ENCODE data around the gene ZNF549. TPM values are rescaled to one million over a fixed set of nuclear protein-coding genes. Genes with fewer than 3 reads are reported as not detected.
"Not testable (repeated sequence)": the region's sequence is repeated elsewhere in the genome, so short reads cannot be mapped to it uniquely, and the experiment has no call there.

ZNF549 gene
- 10 to 100 TPM; 10.5 to 15.7 (median 14.1) TPM for polyA plus RNA-seq (ENCODE audit: insufficient read length in 4 of 4)

DNA sequence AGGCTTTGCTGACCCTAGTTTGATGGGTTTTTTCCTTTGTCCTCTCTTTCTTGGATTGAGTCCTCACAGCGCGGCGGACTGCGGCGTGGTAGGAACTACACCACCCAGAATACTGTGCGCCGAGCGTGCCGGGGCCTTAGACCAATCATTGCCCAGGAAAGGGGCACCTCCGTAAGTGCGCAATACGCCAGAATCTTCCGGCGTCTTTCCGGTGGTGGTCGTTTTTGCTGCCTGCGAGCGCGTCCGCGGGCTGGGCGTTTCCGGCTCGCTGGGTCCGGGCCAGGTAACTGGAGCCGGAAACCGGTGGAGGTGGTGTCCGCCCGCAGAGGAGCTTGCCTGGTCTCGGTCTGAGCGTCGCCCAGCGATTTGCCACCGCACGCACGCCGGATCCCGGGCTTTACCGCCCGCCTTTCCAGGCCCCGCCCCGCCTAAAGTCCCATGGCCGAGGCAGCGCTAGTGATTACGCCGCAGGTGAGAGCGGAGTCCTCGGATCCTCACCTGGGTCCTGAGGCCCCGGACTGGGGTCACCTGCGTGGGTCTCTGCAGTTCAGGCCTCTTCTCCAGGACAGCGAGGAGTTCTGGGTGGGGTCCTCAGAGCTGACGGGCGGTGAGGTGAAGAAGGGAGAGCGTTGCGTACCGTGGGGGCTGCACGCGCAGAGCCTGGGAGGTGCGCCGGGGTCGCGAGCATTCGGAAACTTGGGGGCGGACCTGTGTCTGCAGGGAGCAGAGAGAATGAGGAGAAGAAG lies at the start of gene ZNF549:
Gene ZNF549 (plus strand): TSS at position 221 of the 746 bp plus-strand sequence. CDS start 218 bp downstream, at position 439.
- peak; percentile 75 to 88 (median 80) for DNase-seq (ENCODE audit: low read depth in 4 of 4, low spot score in 3 of 4)

DNA sequence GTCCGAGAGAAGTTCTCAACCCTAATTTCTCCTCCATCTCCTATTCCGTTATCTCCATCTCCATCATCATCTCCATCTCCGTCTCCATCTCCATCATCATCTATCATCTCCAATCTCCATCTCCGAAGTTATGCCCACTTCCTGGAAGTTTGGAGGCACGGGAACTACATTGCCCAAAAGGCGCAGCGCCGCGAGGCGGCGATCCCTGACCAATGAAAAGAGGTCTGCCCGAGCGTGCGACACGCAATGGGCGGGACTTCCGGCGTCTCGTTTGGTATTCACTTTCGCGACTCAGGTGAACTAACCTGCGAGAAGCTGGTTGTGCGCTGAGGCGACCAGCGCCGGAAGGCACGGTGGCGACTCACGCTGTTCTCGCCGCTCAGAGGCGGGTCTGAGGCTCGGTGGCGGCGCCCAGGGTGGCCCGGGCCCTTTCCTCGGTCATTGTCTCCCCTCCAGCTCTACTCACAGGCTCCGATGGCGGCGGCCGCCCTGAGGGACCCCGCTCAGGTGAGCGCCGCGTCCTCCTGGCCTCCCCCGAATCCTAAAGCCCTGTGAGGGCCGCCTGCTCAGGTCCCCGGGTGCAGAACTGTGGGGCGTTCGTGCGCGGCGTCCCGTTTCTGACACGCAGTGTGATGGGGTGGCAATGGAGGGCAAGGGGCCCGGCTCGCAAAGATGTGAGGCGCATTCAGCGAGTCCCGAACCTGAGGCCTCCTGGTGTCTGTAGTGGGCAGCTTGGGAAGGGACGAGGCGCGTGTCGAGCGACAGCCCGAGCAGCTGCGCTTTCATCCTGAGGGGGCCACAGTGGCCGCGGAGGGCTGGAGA lies 39.5 kb upstream of the ZNF549 start, which contains the start of gene ZNF419:
Gene ZNF419 (plus strand): TSS at position 274 of the 822 bp plus-strand sequence. CDS start 201 bp downstream, at position 475.
- peak; percentile 81 to 88 (median 85) for DNase-seq (ENCODE audit: low read depth in 4 of 4, low spot score in 3 of 4)

DNA sequence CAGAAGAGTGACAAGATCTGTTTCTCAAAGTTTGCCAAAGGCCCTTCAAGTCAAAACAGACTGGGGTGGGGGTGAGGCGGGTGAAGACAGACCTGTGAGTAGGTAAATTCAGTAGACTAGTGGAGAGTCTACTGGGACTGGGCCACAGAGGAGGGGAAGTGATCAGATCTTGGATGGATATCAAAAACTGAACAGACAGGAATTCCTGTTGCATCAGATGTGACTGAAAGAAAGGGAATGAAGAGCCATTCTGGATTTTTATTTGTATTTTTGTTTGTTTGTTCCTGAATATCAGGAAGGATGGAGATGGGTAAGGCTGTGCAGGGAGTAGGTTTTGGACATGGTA lies 38.9 kb upstream of the ZNF549 start:
- DNase-seq (ENCODE audit: low read depth in 4 of 4, low spot score in 3 of 4): not testable (repeated sequence)

GRCh38 chr19:57499332-57499679 lies 27.9 kb upstream of the ZNF549 start:
- DNase-seq (ENCODE audit: low read depth in 4 of 4, low spot score in 3 of 4): not testable (repeated sequence)

DNA sequence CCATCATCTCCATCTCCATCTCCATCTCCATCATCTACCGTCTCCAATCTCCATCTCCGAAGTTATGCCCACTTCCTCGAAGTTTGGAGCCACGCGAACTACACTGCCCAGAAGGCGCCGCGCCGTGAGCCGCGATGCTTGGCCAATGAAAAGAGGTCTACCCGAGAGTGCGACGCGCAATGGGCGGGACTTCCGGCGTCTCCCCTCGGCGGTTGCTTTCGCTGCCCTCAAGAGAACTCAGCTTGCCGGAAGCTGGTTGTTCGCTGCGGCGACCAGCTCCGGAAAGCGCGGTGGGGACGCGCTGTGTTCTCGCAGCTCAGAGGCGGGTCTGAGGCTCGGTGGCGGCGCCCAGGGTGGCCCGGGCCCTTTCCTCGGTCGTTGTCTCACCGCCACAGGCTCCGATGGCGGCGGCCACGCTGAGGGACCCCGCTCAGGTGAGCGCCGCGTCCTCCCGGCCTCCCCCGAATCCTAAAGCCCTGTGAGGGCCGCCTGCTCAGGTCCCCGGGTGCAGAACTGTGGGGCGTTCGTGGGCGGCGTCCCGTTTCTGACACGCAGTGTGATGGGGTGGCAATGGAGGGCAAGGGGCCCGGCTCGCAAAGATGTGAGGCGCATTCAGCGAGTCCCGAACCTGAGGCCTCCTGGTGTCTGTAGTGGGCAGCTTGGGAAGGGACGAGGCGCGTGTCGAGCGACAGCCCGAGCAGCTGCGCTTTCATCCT lies 27.3 kb upstream of the ZNF549 start, which contains the start of gene ZNF773:
Gene ZNF773 (plus strand): TSS at position 259 of the 716 bp plus-strand sequence. CDS start 143 bp downstream, at position 402.
- DNase-seq (ENCODE audit: low read depth in 4 of 4, low spot score in 3 of 4): peak; percentile 83 to 92 (median 88)

GRCh38 chr19:57500400-57500799 lies 26.8 kb upstream of the ZNF549 start:
- DNase-seq (ENCODE audit: low read depth in 4 of 4, low spot score in 3 of 4): not testable (repeated sequence)

DNA sequence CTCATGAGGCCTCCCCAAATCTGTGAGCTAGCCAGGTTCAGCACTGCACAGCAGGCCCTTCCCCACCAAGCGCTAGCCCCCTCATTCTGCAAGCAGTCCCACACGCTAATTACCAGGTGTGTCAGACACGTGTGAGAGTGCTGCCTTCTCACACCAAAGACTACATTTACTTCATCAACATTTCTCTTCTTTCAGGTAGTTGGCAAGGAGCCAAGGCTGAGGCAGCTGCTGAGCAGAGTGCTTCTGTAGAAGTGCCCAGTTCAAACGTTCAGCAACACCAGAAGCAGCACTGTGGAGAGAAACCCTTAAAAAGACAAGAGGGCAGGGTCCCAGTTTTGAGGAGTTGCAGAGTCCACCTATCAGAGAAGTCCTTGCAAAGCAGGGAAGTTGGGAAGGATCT lies 21.0 kb upstream of the ZNF549 start:
- no peak for DNase-seq (ENCODE audit: low read depth in 4 of 4, low spot score in 3 of 4)

- DNase-seq (ENCODE audit: low read depth in 4 of 4, low spot score in 3 of 4): no peak
Observed at GRCh38 chr19:57511484-57511883, 15.7 kb upstream of the ZNF549 start.

DNA sequence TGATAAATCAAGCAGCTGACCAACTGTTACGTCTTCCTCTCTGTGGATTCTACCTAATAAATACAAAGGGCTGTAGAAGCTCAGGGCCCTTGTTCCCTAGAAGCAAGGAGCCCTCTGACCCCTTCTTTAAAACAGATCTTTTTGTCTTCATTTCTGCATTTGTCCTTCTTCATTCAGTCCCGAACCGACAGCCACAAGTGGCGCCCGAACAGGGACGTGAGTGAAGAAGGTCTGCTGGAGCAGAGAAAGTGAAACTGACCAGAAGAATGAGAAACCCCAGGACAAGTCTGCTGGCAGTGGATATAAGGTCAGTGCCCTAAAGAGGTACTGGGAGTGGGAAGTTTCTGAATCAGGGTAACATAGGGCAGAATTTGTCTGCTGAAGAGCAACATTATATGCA lies 14.3 kb upstream of the ZNF549 start:
- no peak for DNase-seq (ENCODE audit: low read depth in 4 of 4, low spot score in 3 of 4)

GRCh38 chr19:57515255-57515654 lies 11.9 kb upstream of the ZNF549 start:
- DNase-seq (ENCODE audit: low read depth in 4 of 4, low spot score in 3 of 4): no peak

DNA sequence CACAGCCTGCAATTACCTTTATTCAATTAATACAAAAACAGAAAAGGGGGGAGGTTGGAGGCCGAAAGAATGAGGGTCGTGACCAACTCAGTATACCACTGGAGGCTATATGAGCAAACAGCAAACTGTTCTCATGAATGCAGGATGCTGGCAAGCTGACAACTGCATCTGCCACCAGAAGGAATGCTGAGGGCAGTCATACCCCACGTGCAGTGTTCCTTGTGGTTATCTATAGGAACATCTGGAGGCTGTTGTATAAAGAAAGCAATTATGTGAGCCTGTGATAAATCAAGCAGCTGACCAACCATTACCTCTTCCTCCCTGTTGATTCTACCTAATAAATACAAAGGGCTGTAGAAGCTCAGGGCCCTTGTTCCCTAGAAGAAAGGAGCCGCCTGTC lies 9.1 kb upstream of the ZNF549 start:
- not testable (repeated sequence) for DNase-seq (ENCODE audit: low read depth in 4 of 4, low spot score in 3 of 4)

- DNase-seq (ENCODE audit: low read depth in 4 of 4, low spot score in 3 of 4): no peak
Observed at GRCh38 chr19:57537953-57538547, 10.9 kb downstream of the ZNF549 start.

DNA sequence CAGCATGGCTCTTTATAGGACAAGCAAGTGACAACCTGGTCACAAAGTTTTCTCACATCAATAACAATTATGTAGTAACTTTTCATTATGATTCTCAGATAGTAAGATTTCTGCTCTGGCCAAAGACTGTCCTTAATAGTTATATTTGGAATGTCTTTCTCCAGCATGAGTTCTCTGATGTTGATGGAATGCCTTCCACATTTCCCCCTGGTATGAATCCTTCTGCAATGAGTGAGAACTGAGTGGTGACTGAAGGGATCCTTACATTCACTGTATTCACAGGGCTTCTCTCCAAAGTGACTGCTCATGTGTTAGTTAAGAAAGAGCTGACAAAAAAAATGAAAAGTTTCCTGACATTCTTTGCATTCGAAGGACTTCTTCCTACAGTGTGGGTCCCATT lies 19.4 kb downstream of the ZNF549 start:
- no peak for DNase-seq (ENCODE audit: low read depth in 4 of 4, low spot score in 3 of 4)

GRCh38 chr19:57552432-57552831 lies 25.3 kb downstream of the ZNF549 start:
- DNase-seq (ENCODE audit: low read depth in 4 of 4, low spot score in 3 of 4): no peak

DNA sequence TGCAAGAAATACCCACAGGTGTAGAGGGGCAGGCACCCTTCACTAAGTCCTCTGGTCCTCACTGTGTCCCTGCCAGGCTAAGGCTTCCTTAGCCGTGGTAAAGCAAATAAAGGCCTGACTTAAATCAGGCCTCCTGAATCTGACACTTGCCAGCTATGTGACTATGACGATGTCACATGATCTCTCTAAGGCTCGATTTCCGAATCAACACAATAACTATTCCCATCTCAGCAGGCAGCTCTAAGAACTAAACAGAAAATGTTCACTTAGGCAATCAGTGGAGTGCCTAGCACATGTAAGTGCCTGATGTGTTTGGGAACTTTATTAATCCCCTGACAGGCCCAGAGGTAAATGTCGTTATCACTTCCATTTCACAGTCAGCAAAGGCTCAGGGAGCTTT lies 30.5 kb downstream of the ZNF549 start:
- no peak for DNase-seq (ENCODE audit: low read depth in 4 of 4, low spot score in 3 of 4)

GRCh38 chr19:57558525-57558924 lies 31.4 kb downstream of the ZNF549 start:
- no peak for DNase-seq (ENCODE audit: low read depth in 4 of 4, low spot score in 3 of 4)

DNA sequence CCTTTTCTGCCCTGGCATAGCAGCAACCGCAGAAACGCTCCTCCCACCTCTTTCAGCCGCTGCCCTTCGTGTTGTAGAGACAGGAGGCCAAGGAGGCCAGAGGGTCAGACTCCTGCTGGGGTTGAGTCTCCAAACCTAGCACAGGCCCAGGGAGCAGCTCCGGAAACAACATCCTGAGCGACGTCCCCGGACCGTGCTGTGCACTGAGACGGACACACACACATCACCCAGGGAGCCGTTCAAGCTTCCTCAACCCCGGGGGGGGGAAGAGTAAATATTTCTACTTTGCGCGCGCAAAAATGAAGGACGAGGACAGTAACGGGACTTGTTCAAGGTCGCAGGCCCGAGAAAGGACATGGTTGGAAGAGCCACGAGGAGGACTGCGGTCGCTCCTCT lies 31.9 kb downstream of the ZNF549 start:
- DNase-seq (ENCODE audit: low read depth in 4 of 4, low spot score in 3 of 4): no peak

DNA sequence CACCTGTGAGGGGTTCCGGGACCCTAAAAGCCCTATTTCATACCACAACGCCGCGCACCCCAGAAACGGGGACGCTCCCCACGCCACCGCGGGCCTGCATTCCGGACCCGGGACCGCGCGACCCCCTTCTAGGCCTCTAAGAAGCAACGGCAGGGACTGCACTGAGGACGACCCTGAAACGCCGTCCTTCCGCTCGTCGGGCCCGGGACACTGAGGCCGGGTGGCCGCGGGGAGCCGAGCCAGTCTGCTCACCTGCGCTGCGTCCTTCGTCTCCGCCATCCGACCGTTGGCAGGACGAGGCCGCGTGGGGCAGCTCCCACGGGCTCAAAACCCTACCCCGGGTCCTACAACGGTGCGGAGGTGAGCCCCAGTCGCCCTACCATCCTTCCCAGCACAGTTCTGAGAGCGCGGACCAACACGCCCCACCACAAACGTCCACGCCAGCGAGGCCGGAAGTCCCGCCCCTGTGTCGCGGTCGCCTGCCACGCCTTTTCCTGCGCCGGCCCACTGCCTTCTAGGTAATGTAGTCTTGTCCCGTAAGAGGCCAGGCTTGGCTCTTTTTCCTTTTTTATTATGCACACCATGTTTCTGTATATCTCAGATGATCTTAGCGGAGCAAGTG lies 32.4 kb downstream of the ZNF549 start, which contains the start of gene ZNF550:
Gene ZNF550 (minus strand): TSS at position 460 of the 622 bp plus-strand sequence. CDS start 181 bp downstream, at position 279.
- peak; percentile 68 to 81 (median 79) for DNase-seq (ENCODE audit: low read depth in 4 of 4, low spot score in 3 of 4)

- no peak for DNase-seq (ENCODE audit: low read depth in 4 of 4, low spot score in 3 of 4)
Observed at GRCh38 chr19:57560049-57560491, 32.9 kb downstream of the ZNF549 start.

GRCh38 chr19:57563547-57563946 lies 36.4 kb downstream of the ZNF549 start:
- no peak for DNase-seq (ENCODE audit: low read depth in 4 of 4, low spot score in 3 of 4)

All from left renal pelvis (tissue), 4 donors.